HepG2 (cell line): Measurements from ENCODE around the gene PPP1R12B.
"Not testable (repeated sequence)": the region's sequence is repeated elsewhere in the genome, so short reads cannot be mapped to it uniquely, and the experiment has no call there.

Source experiments
- ATF7 ChIP-seq, 2 experiments: fragments of 450-650 bp in 1 of 2; sonication (generic) in 1 of 2; formaldehyde crosslinking in 1 of 2; IDR thresholded peaks; 2 replicates each; pipeline versions ENCODE4 v1.4.0 to v1.6.1; 2016 to 2020; ENCODE audit warnings: antibody characterized with exemption in 1 of 2, mild to moderate bottlenecking in 1 of 2, missing genetic modification reagents in 1 of 2
- EZH2 ChIP-seq: conservative IDR thresholded peaks from 2 replicates; pipeline ENCODE4 v1.6.1; 2012; ENCODE audit warnings: mild to moderate bottlenecking, low read depth, low read length, moderate library complexity
- MAFF ChIP-seq: IDR thresholded peaks from 2 replicates; pipeline ENCODE4 v1.6.1; 2011; ENCODE audit warnings: low read depth, low read length, improper control_type of control experiment
- MAX ChIP-seq: IDR thresholded peaks from 2 replicates; pipeline ENCODE4 v1.6.1; 2012; ENCODE audit warnings: inconsistent platforms
- NR1H2 ChIP-seq: sonication (generic); formaldehyde crosslinking; IDR thresholded peaks from 2 replicates; pipeline ENCODE4 v1.8.1; 2022; ENCODE audit warnings: low read depth, missing genetic modification reagents, borderline replicate concordance
- POLR2A ChIP-seq, 2 experiments: IDR thresholded peaks; 2 replicates each; pipeline ENCODE4 v1.6.1; 2011; ENCODE audit warnings: low read depth in 2 of 2, low read length in 2 of 2, mild to moderate bottlenecking in 1 of 2, moderate library complexity in 1 of 2; ENCODE audit not compliant: insufficient read depth in 1 of 2
- TBX3 ChIP-seq: fragments of 450-650 bp; IDR thresholded peaks from 2 replicates; pipeline ENCODE4 v1.6.1; 2017; ENCODE audit warnings: antibody characterized with exemption, mild to moderate bottlenecking, inconsistent platforms, borderline replicate concordance
- ZNF660 ChIP-seq: sonication (generic); formaldehyde crosslinking; IDR thresholded peaks from 2 replicates; pipeline ENCODE4 v1.5.1; 2020; ENCODE audit warnings: mild to moderate bottlenecking, low read depth, missing genetic modification reagents, borderline replicate concordance
- ZNF766 ChIP-seq: sonication (generic); formaldehyde crosslinking; IDR thresholded peaks from 2 replicates; pipeline ENCODE4 v1.5.0; 2020; ENCODE audit warnings: missing genetic modification reagents, borderline replicate concordance

- not testable (repeated sequence) for TF ChIP-seq POLR2A (IDR thresholded peaks at IDR 0.05; ENCODE audit: insufficient read depth in 1 of 2, low read depth in 2 of 2, low read length in 2 of 2); ZNF766 (CRISPR knock-in tag); NR1H2; MAX; EZH2; TBX3; ATF7 (IDR thresholded peaks at IDR 0.05); ATF7 (CRISPR knock-in tag; IDR thresholded peaks at IDR 0.05); ZNF660 (CRISPR knock-in tag); MAFF
Measured at GRCh38 chr1:202539166-202539574, 190.7 kb downstream of the PPP1R12B start.
